ENCODE measurements around the gene CTSV.
A peak's percentile ranks its signal among the peaks of the same experiment; 100 is the strongest.
"Not testable (repeated sequence)": the region's sequence is repeated elsewhere in the genome, so short reads cannot be mapped to it uniquely, and the experiment has no call there.

Gene CTSV

DNA sequence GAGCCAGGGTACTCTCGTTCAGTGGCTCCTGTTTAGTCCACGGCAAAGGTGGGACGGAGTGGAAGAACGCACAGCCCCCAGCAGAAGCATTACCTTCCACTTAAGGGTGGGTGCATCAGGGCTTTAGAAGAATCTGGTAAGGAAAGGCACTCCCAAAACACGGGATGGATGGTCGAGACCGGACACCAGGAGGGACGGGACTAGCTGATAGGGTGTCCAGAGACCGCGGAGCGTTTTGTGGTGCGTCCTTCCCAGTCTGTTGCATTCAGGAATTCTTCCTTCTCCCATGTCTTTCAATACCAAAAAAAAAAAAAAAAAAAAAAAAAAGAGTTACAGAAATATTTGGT, 545 bp upstream of the CTSV start:
- no peak for FAIRE-seq

DNA sequence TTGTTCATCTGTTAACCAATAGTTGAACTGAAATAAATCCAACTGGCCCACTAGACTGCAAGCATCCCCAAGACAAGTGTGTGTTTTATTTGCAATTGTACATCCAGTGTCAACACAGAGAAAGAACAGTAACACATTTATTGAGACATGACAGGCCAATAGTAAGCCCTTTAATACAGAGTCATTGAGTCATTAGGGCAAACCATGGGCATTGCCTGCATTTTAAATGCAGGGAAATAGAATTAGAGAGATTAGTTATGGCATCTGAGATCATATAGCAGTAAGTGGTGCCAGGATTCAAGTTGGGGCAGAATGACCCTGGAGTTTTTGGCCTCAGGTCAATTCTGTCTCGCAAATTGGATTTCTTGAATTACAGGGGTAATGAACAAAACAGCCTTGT, 15.4 kb downstream of the CTSV start:
- FAIRE-seq = not testable (repeated sequence)

DNA sequence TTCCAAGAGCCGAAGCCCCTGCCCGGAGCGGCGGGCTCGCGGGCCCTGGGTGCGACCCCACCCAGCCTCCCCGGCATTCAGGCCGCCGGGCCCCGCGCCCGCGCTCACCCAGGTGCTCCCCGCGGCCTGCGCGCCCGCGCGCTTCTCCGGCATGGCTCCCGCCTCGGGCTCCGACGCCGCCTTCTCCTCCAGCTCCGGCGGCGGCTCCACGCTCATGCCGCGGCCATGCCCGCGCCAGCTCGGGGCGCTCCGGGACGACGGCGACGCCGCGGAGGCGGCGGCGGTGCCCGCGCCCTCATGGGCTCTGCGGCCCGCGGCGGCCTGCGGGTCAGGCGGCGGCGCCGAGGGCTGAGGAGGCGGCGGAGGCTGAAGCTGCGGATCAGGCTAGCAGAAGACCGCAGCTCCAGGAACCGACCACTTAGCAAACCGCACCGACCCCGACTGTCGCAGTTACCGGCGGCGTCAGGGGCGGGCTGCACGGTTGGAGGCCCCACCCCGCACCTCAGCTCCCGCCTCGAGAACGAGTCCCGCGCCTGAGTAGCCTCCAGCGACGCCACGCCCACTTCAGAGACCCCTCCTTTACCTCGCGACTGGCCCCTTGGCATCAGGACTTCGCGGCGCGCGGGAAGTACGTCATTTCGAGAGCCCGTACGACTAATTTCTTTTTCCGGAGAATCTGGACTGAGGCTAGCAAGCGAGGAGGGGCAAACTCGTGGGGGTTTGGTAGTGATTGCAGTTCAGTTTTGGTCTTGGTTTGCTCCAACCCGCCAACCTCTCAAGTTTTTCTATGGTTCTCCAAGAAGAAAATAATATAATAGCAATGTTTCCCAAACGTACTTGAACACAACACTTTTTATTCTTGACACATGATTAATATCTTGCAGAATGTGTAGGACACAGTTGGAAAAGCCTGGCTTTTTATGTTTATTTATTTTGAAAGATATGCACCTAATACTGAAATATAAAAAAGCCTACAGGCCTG, 25.5 kb downstream of the CTSV start:
- peak; percentile 78 for FAIRE-seq

DNA sequence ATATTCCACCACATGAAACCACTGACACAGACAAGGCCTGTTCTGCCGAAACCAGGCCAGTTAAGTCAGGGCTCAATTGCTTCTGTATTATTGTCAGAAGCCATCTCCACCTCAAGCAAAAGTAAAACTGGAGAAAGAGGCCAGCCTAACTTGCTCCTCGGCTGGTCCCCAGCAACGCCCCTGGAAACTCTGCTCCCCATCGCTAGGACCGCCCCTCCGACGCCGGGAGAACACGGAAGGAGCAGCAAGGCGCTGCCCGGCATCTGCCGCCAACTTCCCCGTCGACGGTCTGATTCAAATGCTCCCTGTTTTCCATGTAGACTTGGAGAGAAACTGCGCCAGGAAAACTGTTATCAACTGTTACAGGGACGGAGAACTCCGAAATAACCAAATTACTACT, 26.3 kb downstream of the CTSV start:
- not testable (repeated sequence) for FAIRE-seq

DNA sequence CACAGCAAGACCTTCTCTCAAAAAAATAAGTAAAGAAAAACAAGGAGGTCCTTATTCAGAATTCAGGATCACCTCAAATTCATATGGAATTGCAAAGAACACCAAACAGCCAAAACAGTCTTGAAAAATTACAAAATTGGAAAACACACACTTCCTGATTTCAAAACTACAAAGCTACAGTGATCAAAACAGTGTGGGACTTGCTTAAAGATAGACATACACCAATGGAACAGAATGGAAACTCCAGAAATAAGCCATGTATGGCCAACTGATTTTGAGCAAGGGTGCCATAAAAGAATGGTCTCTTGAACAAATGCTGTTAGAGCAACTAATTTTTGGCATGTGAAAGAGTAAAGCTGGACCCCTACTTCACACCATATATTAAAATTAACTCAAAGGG, 36.7 kb downstream of the CTSV start:
- FAIRE-seq = not testable (repeated sequence)

DNA sequence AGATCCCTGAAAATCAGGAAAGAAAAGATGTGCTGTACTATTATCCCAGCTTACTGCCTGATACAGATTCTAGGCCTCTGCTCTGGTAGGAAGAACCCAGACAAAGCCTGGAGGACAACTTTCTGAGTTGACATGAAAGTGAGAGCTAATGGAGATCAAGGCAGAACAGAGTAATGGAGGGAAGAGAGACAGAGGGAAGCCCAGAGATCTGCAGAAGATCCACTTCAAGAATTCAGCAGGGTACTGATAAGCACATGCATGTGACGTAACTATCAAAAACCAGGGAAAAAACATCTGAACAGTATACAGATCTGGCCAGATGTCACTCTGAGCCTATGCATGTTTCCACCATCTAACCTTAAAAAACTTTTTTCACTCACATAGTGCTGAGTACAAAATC, 37.6 kb downstream of the CTSV start:
- FAIRE-seq = not testable (repeated sequence)

DNA sequence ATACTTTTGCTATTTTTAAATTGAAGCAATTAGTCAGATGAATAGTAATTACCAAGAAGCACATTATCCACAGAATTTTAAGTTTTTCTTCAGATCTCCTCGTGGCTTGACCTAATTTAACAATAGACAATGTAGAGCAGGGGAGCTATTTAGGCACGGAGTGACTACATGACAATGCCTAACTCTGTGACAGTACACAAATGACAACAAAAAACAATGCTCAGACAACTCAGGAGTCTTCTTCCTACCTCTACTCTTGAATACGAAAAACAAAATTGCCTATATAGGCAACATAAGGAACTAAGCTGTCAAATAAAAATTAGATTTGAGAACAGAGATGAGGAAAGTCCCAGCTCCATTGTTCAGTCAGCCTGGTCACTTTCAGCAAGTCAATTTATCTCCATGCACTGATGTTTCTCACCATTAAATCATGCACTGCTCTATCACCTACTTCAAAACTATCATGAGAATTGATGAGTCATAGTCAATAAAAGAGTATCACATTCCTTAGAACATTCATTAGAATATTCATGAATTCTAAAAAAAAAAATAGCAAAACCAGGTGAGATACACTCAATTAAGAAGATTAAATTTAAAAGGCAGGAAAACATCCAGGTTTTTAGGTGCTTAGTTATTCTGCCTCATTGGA, 38.7 kb downstream of the CTSV start:
- not testable (repeated sequence) for FAIRE-seq

DNA sequence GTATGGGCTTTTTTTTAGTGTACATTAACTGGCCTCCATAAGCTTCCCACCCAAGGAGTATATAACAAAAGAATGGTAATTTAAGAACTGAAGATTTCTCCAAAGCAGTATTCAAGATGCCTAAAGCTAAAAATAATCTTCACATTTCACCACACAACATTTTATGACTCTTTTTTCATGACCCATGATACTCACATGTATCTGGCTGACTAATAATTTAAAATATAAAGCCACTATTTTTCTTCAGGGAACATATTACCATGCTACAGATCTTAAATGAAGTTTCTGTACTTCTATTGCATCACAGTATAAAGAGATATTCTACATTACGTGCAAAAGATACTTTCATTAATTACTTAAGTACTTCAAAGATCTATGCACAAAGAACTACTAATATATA, 39.2 kb downstream of the CTSV start:
- FAIRE-seq = not testable (repeated sequence)

DNA sequence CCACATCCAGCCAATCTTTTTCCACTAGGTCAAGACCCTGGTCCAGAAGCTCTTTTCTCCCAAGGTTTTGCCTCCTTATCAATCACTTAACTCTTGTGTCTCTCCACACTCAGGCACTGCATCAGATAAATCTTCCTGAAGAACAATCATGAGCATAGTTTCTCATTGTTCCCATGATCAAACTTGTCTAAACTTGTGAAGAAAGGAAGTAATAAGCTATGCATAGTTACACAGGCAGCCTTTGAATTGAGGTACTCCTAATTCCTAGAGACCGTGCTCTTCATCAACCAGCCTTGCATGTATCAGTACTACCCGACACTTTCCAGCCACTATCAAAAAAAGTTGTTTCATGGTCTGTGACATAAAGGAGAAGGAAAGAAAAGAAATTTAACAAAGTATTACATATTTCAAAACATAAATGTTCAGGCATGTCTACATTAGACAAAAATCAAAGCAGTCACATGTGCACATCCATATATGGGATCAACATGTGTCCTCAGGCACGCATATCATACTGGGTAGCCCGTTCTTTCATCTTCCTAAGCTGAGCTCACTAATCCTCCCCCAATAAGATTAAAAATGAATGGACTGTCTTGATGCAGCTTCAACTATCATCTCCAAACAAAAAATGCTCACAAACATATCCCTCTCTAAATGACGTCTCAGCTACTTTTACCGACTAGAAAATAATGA, 41.8 kb downstream of the CTSV start:
- not testable (repeated sequence) for FAIRE-seq

DNA sequence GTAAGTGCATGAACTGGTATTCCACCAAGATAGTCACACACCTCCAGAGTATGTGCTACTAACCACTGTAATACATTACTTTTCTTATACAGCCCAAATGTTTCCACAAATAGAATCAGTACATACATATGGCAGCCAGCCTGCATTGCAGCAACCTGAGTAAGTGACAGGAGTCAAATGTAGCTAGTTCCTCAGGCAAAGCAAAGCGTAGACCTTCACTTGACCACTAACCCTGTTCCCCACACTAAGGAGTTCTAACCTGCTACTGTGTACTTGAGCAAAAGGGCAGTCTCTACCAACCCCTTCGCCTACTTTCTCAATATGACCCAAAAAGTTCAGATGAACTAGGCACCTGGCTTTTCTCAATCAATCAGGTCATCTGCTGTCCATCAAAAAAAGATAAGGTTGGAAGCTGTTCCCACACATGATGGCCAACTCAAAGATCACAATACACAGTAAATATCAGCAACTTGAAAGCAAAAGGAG, 44.4 kb downstream of the CTSV start:
- not testable (repeated sequence) for FAIRE-seq

DNA sequence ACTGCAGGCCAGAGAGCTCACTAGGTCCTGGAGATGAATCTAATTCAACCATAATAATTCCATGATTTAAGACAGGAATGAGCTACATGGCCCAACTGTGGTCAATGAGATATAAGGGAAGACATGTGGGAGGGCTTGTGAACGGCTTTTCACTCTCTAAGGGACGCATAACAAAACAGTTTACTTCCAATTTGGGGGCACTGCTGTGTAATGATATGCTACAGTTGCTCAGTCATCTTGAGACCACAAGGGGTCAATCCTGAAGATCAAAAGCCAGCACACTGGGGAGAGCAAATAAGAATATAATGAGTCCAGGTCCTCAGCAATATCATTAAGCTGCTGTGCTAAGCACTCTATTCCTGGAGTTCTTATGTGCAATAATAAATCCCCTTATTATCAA, 46.6 kb downstream of the CTSV start:
- not testable (repeated sequence) for FAIRE-seq

DNA sequence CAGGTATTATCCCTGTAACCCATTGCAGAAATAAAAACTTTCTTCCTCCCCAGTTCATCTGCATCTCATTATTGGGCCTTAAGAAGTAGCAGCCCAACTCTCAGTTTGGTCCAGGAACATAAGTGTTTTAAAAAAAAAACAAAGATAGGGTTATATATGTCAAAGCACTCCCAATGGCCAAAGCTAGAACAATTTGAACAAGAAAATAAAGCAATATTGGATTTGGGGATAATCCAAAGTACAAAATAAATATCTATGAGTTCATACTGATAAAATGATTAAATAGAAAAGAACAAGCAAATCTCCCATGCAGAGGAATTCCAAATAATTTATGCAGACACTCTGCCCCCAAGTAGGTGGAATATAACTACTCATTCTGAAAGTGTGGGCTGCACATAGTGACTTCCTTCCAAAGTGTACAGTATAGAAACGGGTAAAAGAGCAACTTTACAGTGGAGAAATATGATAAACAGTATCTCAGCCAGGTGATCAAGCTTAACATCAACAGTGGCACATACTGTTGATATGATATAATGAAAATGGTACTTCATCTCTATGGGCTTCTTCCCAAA, 49.1 kb downstream of the CTSV start:
- FAIRE-seq = not testable (repeated sequence)

DNA sequence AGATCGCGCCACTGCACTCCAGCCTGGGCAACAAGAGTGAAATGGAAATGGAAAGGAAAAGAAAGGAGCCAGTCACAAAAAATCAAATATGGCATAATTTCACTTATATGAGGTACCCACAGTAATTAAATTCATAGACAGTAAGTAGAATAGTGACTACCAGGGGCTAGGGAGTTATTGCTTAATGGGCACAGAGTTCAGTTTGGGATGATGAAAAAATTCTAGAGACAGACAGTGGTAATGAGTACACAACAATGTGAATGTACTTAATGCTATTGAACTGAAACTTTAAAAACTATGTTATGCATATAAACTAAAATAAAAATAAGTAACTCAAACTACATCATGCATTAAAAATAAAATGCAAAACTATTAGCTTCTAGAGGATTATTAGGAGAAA, 54.1 kb downstream of the CTSV start:
- FAIRE-seq = not testable (repeated sequence)

DNA sequence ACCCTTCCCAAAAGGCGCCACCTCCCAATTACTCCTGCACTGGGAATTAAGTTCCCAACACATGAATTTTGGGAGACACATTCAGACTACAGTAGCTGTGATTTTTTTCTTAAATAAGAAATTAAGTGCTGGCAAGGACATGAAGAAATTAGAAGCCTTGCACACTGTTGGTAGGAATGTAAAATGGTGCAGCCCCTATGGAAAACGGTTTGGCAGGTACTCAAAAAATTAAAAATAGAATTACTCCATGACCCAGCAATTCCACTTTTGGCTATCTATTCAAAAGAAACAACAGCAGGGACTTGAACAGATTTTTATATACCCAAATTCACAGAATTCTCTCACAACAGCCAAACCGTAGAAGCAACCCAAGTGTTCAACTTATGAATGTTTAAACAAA, 54.8 kb downstream of the CTSV start:
- not testable (repeated sequence) for FAIRE-seq

DNA sequence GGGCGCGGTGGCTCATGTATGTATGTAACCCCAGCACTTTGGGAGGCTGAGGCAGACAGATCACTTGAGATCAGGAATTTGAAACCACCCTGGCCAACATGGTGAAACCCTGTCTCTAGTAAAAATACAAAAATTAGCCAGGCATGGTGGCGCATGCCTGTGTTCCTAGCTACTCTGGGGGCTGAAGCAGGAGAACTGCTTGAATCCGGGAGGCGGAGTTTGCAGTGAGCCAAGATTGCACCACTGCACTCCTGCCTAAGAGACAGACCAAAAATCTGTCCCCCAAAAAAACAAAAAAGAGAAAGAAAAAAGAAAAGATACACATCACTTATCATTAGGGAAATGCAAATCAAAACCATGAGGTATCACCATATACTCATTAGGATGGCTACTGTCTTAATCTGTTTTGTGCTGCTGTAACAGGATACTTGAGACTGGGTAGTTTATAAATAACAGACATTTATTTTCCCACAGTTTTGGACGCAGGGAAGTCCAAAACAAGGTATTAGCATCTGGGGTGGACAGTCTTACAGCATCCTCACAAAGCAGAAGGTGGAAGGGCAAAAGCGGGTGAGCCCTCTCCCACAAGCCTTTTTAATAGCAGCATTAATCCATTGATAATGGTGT, 55.3 kb downstream of the CTSV start:
- not testable (repeated sequence) for FAIRE-seq

Measured in endometrium (tissue), 2 donors.